ENCODE measurements around the gene ANKRD28. TPM values are rescaled to one million over a fixed set of nuclear protein-coding genes. Genes with fewer than 3 reads are reported as not detected.

The ANKRD28 gene
- total and polyA plus RNA-seq, 2 of the 4 experiments (the other 2 are of a cell fraction), result 52.6 to 211 TPM

GRCh38 chr3:15782429-15782828, 15.3 kb downstream of the ANKRD28 start:
- H2BK120ac ChIP-seq (ENCODE audit: low read depth, low read length), result peak overlapping the region; percentile 1; the same call in 1 of the 2 replicates
- peak overlapping the region; percentile 71 for H3K9ac ChIP-seq (ENCODE audit: low read depth, low read length)
- H3K18ac ChIP-seq (ENCODE audit: low read depth, low read length), result peak overlapping the region; percentile 65
- peaks cover 13 to 29% of the 10 kb centered on the region in 2 experiments for H3K79me1 ChIP-seq (ENCODE audit: low read depth in 1 of 2, low read length in 2 of 2)
- peaks cover 12% of the 10 kb centered on the region for H3K4me1 ChIP-seq (ENCODE audit: control insufficient read depth, insufficient read depth, low read length)
- intact Hi-C loops (cut with micrococcal nuclease) (no loop called here), dilution Hi-C loops (cut with HindIII; ENCODE audit: low sequenced_read_pairs, unreplicated experiment) (no loop called here), in situ Hi-C loops (cut with MboI; ENCODE audit: low sequenced_read_pairs) (no loop called here)
- WGBS, 2 experiments (ENCODE audit: extremely low coverage in 2 of 2, insufficient read length in 1 of 2), result no CpG with 5 or more reads among the region's 2 CpGs
- peak overlapping the region; percentile 42; the same call in 1 of the 3 replicates for H2BK15ac ChIP-seq (ENCODE audit: low read depth, low read length)
- peaks cover 4% of the 10 kb centered on the region; the same call in 1 of the 2 replicates for H4K20me1 ChIP-seq (ENCODE audit: insufficient read depth, low read length)
- peak overlapping the region; percentile 53; the same call in 1 of the 2 replicates for H3K56ac ChIP-seq (ENCODE audit: extremely low read depth, insufficient read depth, low read length)
- H2BK20ac ChIP-seq (ENCODE audit: low read depth, low read length), result peak overlapping the region; percentile 67; the same call in 1 of the 2 replicates
- H2AFZ ChIP-seq (replicated peaks; ENCODE audit: low read length, poor library complexity), result no peak overlapping the region
- peak overlapping the region; percentile 80 for H3K27ac ChIP-seq (ENCODE audit: insufficient read depth, low read length)
- ATAC-seq (ENCODE audit: low read depth) (no peak), DNase-seq (no peak)
- peak overlapping the region; percentile 64 for H3K14ac ChIP-seq (replicated peaks; ENCODE audit: low read depth, low read length)
- peak overlapping the region; percentile 70 to 84; a peak in 3 of 4 replicates for H4K8ac ChIP-seq (ENCODE audit: low read depth in 2 of 2, low read length in 2 of 2)
- H4K5ac ChIP-seq (ENCODE audit: low read depth, low read length), result peak overlapping the region; percentile 70
- H4K91ac ChIP-seq (ENCODE audit: insufficient read depth, low read depth, low read length), result peak overlapping the region; percentile 53
- no peaks in the 10 kb centered on the region for H3K9me3 ChIP-seq (ENCODE audit: control insufficient read depth, insufficient read depth, low read length)
- ChIA-PET POLR2A (ENCODE audit: unreplicated experiment) (no interaction called here), CTCF (no interaction called here)
- H2AK9ac ChIP-seq (replicated peaks; ENCODE audit: low read depth, low read length, poor library complexity), result no peak overlapping the region
- no TSS peak for BruUV-seq (replicated peaks)
- TF ChIP-seq SMC3 (IDR thresholded peaks at IDR 0.05; ENCODE audit: low read depth, low read length) (no peak), NFE2L2 (IDR thresholded peaks at IDR 0.05; ENCODE audit: low read depth, low read length) (no peak), POLR2A (IDR thresholded peaks at IDR 0.05; ENCODE audit: low read depth, low read length) (no peak), CTCF (conservative IDR thresholded peaks at IDR 0.05; ENCODE audit: low read depth, low read length) (no peak), RAD21 (IDR thresholded peaks at IDR 0.05; ENCODE audit: low read length) (no peak), USF2 (IDR thresholded peaks at IDR 0.05; ENCODE audit: low read depth, low read length) (no peak), CEBPB (IDR thresholded peaks at IDR 0.05; ENCODE audit: low read depth, low read length) (no peak), FOS (IDR thresholded peaks at IDR 0.05; ENCODE audit: low read depth, low read length) (no peak), BHLHE40 (IDR thresholded peaks at IDR 0.05; ENCODE audit: low read depth, low read length) (no peak), MXI1 (IDR thresholded peaks at IDR 0.05; ENCODE audit: borderline replicate concordance, low read depth, low read length) (no peak), RCOR1 (IDR thresholded peaks at IDR 0.05; ENCODE audit: insufficient replicate concordance, low read length) (no peak), CHD1 (IDR thresholded peaks at IDR 0.05; ENCODE audit: low read depth, low read length) (no peak), RFX5 (IDR thresholded peaks at IDR 0.05; ENCODE audit: low read depth, low read length) (no peak), MAZ (IDR thresholded peaks at IDR 0.05; ENCODE audit: borderline replicate concordance, low read depth, low read length) (no peak), MAFK (IDR thresholded peaks at IDR 0.05; ENCODE audit: low read depth, low read length) (no peak)
- TF ChIP-seq, protein P1, sequence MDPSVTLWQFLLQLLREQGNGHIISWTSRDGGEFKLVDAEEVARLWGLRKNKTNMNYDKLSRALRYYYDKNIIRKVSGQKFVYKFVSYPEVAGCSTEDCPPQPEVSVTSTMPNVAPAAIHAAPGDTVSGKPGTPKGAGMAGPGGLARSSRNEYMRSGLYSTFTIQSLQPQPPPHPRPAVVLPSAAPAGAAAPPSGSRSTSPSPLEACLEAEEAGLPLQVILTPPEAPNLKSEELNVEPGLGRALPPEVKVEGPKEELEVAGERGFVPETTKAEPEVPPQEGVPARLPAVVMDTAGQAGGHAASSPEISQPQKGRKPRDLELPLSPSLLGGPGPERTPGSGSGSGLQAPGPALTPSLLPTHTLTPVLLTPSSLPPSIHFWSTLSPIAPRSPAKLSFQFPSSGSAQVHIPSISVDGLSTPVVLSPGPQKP (IDR thresholded peaks at IDR 0.05; ENCODE audit: borderline replicate concordance, low read depth, low read length), result no peak
- H3K27me3 ChIP-seq (ENCODE audit: control insufficient read depth, insufficient read depth, low read length), result no peaks in the 10 kb centered on the region
- H3K23ac ChIP-seq (ENCODE audit: low read depth, low read length), result peak overlapping the region; percentile 30; the same call in 1 of the 2 replicates
- H3K9me1 ChIP-seq (ENCODE audit: insufficient read depth, low read length), result no peaks in the 10 kb centered on the region
- H2AK5ac ChIP-seq (ENCODE audit: low read depth, low read length), result peak overlapping the region; percentile 43; the same call in 1 of the 2 replicates
- H2BK5ac ChIP-seq (ENCODE audit: low read depth, low read length, poor library complexity, severe bottlenecking), result peak overlapping the region; percentile 60
- H3K36me3 ChIP-seq (ENCODE audit: control insufficient read depth, insufficient read depth, low read length), result peaks cover 14% of the 10 kb centered on the region
- H3K4ac ChIP-seq (ENCODE audit: low read depth, low read length), result peak overlapping the region; percentile 45; the same call in 1 of the 2 replicates
- no peak overlapping the region for H3K4me3 ChIP-seq (ENCODE audit: insufficient read depth, low read depth, low read length)
- peak overlapping the region; percentile 70 for H3K4me2 ChIP-seq (ENCODE audit: low read depth, low read length)

All from IMR-90 (cell line).